ENCODE measurements around the gene KSR1. TPM values are rescaled to one million over a fixed set of nuclear protein-coding genes. Genes with fewer than 3 reads are reported as not detected.
"Not testable (repeated sequence)": the region's sequence is repeated elsewhere in the genome, so short reads cannot be mapped to it uniquely, and the experiment has no call there.

The KSR1 gene
- total RNA-seq, 2 experiments from 2014 or later: 53.9 to 58.2 TPM

DNA sequence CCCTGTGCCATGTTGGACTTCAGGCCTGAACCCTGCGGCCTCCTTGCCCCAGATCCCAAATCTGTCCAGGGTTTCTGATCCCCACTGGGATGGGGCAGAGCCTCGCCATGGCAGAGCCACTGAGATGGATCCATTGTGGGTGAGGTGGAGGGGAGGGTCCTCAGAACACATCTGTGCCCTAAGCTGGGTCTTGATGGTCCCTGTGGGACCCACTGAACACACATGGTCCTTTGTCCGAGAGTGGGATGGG lies 38.0 kb upstream of the KSR1 start:
- H3K4me3 Mint-ChIP-seq: no peak overlapping the region
- H3K9me3 Mint-ChIP-seq: no peaks in the 10 kb centered on the region
- no peaks in the 10 kb centered on the region for H3K36me3 Mint-ChIP-seq (ENCODE audit: low read depth)
- H3K27me3 Mint-ChIP-seq: no peaks in the 10 kb centered on the region
- ChIA-PET POLR2A (no interaction called here), CTCF (no interaction called here)
- DNase-seq: no peak
- H3K4me1 Mint-ChIP-seq (ENCODE audit: low read depth): no peaks in the 10 kb centered on the region
- no peak overlapping the region for H3K27ac Mint-ChIP-seq
- no peak for ATAC-seq
- intact Hi-C loops (cut with micrococcal nuclease): no loop called here
- TF ChIP-seq, protein P1, sequence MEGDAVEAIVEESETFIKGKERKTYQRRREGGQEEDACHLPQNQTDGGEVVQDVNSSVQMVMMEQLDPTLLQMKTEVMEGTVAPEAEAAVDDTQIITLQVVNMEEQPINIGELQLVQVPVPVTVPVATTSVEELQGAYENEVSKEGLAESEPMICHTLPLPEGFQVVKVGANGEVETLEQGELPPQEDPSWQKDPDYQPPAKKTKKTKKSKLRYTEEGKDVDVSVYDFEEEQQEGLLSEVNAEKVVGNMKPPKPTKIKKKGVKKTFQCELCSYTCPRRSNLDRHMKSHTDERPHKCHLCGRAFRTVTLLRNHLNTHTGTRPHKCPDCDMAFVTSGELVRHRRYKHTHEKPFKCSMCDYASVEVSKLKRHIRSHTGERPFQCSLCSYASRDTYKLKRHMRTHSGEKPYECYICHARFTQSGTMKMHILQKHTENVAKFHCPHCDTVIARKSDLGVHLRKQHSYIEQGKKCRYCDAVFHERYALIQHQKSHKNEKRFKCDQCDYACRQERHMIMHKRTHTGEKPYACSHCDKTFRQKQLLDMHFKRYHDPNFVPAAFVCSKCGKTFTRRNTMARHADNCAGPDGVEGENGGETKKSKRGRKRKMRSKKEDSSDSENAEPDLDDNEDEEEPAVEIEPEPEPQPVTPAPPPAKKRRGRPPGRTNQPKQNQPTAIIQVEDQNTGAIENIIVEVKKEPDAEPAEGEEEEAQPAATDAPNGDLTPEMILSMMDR (IDR thresholded peaks at IDR 0.05): no peak

DNA sequence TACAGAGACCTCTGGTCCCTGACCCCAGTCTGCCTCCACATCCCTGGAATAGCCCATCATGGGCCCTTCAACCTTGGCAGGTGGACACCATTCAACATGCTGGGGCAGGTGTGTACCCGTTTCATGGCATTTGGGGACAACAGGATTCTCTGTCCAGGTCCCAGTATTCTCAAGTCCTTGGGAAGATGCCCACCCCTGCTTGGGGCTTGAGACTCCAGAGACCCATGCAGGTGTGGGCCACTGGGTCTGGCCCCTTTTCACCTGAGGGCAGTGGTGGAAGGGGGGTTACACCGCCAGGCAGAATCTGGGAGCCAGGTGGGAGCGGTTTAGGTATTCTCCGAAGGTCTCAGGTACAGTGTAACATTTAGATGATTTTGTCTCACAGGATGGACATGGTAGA lies 37.1 kb upstream of the KSR1 start:
- TF ChIP-seq, protein P1 (IDR thresholded peaks at IDR 0.05): no peak
- no peaks in the 10 kb centered on the region for H3K36me3 Mint-ChIP-seq (ENCODE audit: low read depth)
- H3K4me1 Mint-ChIP-seq (ENCODE audit: low read depth): no peaks in the 10 kb centered on the region

DNA sequence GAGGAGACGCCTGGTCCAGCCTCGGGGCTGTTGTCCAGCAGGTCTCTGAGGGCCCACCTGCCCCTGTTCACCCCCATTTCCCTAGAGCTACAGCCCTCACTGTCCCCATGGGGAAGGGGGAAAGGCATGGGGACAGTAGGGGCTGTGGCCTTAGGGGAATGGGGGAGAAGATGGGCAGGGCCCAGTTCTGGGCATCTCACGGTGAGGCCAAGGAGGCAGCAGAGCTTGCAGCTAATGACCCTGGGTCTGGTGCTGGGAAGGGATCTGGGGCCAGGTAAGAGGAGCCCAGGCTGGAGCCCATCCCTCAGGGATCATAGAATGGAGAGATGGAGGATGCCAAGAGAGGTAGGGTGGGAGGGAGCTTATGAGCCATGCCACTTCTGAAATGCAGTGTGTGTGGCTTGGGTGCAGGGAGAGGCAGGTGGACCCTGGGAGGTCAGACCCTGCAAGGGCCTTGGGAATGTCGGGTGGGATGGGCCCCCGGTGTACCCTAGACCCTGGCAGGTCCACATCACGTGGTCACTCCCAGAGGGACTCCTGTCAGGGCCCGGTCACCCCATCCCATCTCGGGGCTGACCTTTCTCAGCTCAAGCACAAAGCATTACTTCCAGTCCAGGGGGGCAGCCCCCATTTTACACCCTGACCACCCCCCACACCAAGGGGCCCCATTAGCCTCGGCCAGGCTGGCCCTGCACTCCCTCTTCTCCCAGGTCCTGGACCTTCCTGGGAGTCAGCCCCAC lies 35.9 kb upstream of the KSR1 start:
- no peaks in the 10 kb centered on the region for H3K4me1 Mint-ChIP-seq (ENCODE audit: low read depth)
- no peaks in the 10 kb centered on the region for H3K9me3 Mint-ChIP-seq
- CTCF ChIA-PET: interaction anchor here (1.2 kb wide), 1 partner anchor 15 kb away, joined by 3 read pairs; no protein-coding TSS in a partner anchor
- H3K4me3 Mint-ChIP-seq: no peak overlapping the region
- TF ChIP-seq, protein P1 (IDR thresholded peaks at IDR 0.05): no peak
- intact Hi-C loops (cut with micrococcal nuclease): no loop called here
- H3K27me3 Mint-ChIP-seq: no peaks in the 10 kb centered on the region
- no peaks in the 10 kb centered on the region for H3K36me3 Mint-ChIP-seq (ENCODE audit: low read depth)
- POLR2A ChIA-PET: no interaction called here
- DNase-seq: no peak
- no peak overlapping the region for H3K27ac Mint-ChIP-seq
- no peak for ATAC-seq

More for the DNA sequence above, 37.1 kb upstream of the KSR1 start:
- no peaks in the 10 kb centered on the region for H3K9me3 Mint-ChIP-seq
- ChIA-PET CTCF (no interaction called here), POLR2A (no interaction called here)
- H3K27ac Mint-ChIP-seq: no peak overlapping the region
- intact Hi-C loops (cut with micrococcal nuclease): no loop called here
- no peaks in the 10 kb centered on the region for H3K27me3 Mint-ChIP-seq
- no peak overlapping the region for H3K4me3 Mint-ChIP-seq
- ATAC-seq (no peak), DNase-seq (no peak)

DNA sequence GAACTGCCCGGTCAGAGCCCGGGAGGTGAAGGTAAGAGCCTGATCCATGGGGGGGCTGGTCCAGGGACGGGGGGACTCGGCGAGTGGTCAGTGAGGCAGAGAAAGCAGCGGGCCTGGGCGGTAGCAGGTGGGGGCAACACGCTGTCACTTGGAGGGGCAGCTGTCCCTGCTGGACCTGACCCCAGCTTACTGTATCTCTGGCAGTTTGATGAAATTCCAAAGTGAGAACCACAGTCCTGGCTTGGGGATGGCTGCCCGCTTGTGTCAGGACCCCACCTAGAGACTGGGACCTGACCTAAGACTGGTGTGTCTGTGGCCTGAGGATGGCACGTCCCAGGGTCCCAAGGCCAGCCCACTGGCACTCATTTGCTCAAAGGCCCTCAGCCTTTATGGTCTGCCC lies 35.1 kb upstream of the KSR1 start:
- Mint-ChIP-seq H3K9me3 (no peaks in the 10 kb centered on the region), H3K27ac (no peak overlapping the region), H3K4me3 (no peak overlapping the region), H3K36me3 (ENCODE audit: low read depth) (no peaks in the 10 kb centered on the region), H3K4me1 (ENCODE audit: low read depth) (no peaks in the 10 kb centered on the region), H3K27me3 (no peaks in the 10 kb centered on the region)
- ChIA-PET CTCF (interaction anchor here (1.2 kb wide), 1 partner anchor 14 kb away, joined by 3 read pairs; no protein-coding TSS in a partner anchor), POLR2A (no interaction called here)
- intact Hi-C loops (cut with micrococcal nuclease): no loop called here
- TF ChIP-seq, protein P1 (IDR thresholded peaks at IDR 0.05): no peak
- DNase-seq (no peak), ATAC-seq (no peak)

DNA sequence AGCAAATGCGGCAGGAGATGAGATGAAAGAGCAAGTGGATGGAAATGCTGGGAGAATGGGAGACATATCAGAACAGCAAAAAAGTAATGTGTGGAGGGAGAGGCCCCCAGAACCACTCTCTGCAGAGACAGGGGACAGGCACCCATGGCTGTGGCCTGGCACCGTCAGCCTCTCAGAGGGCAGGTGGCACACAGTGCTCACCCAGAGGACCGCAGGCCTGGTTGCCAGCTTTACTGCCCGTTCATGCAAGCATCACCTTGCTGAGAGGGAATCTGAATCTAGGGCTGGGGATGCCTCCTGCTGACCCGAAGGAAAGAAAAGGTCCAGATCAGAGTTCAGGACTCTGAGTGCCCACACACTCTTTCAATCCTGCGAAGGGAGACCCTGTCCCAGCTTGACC lies 34.6 kb upstream of the KSR1 start:
- not testable (repeated sequence) for H3K27me3 Mint-ChIP-seq

More for the DNA sequence above, 34.6 kb upstream of the KSR1 start:
- H3K9me3 Mint-ChIP-seq; CTCF ChIA-PET; H3K4me1 Mint-ChIP-seq (ENCODE audit: low read depth); intact Hi-C loops (cut with micrococcal nuclease); ATAC-seq; H3K4me3 Mint-ChIP-seq; H3K27ac Mint-ChIP-seq; POLR2A ChIA-PET; H3K36me3 Mint-ChIP-seq (ENCODE audit: low read depth); DNase-seq: not testable (repeated sequence)
